Neural crest cell (in vitro differentiated cells): Measurements from ENCODE around the gene COL9A3. TPM values are rescaled to one million over a fixed set of nuclear protein-coding genes. Genes with fewer than 3 reads are reported as not detected.

Experiments used
- DNase-seq: peaks from one replicate; pipeline ENCODE4 v3.0.0; 2021; ENCODE audit warnings: low read depth, mixed read lengths, low spot score
- H3K27ac Mint-ChIP-seq: one replicate; pipeline ENCODE4 v1.8.0; 2021; ENCODE audit warnings: mild to moderate bottlenecking, mixed read lengths; ENCODE audit not compliant: unreplicated experiment
- H3K27me3 Mint-ChIP-seq: 2 replicates; pipeline ENCODE4 v1.8.0; 2021; ENCODE audit warnings: low read depth, mild to moderate bottlenecking, mixed read lengths
- H3K36me3 Mint-ChIP-seq: 2 replicates; pipeline ENCODE4 v1.8.0; 2021; ENCODE audit warnings: low read depth, mild to moderate bottlenecking, mixed read lengths
- H3K4me1 Mint-ChIP-seq: 2 replicates; pipeline ENCODE4 v1.8.0; 2021; ENCODE audit warnings: mixed read lengths
- H3K4me3 Mint-ChIP-seq: one replicate; pipeline ENCODE4 v1.8.0; 2021; ENCODE audit warnings: mild to moderate bottlenecking, mixed read lengths
- H3K9me3 Mint-ChIP-seq: 2 replicates; pipeline ENCODE4 v1.8.0; 2021; ENCODE audit warnings: mixed read lengths
- CTCF ChIP-seq: fragments of 200-600 bp; sonication (generic); conservative IDR thresholded peaks from 2 replicates; pipeline ENCODE4 v1.5.0; 2021; ENCODE audit warnings: antibody characterized with exemption, mild to moderate bottlenecking
- total RNA-seq: library from RNA; stranded (reverse); gene quantifications from 2 replicates; pipeline ENCODE4 v1.2.1, GENCODE V29; 2021

Gene COL9A3
- total RNA-seq, 1 donor from 2014 or later: 4.6 TPM

- no peaks in the 10 kb centered on the region for H3K9me3 Mint-ChIP-seq
- H3K36me3 Mint-ChIP-seq: no peaks in the 10 kb centered on the region
- H3K4me1 Mint-ChIP-seq: peaks cover 16% of the 10 kb centered on the region
- H3K27ac Mint-ChIP-seq: no peak overlapping the region
- no peak for TF ChIP-seq CTCF
- no peak overlapping the region for H3K4me3 Mint-ChIP-seq
- no peaks in the 10 kb centered on the region for H3K27me3 Mint-ChIP-seq
- DNase-seq: no peak
Measured at GRCh38 chr20:62829231-62830230, 12.7 kb downstream of the COL9A3 start.

- TF ChIP-seq CTCF: no peak
- Mint-ChIP-seq H3K9me3 (no peaks in the 10 kb centered on the region), H3K27ac (no peak overlapping the region), H3K27me3 (no peaks in the 10 kb centered on the region), H3K4me1 (peaks cover 16% of the 10 kb centered on the region), H3K36me3 (no peaks in the 10 kb centered on the region), H3K4me3 (no peak overlapping the region)
- no peak for DNase-seq
Measured at GRCh38 chr20:62830251-62830650, 13.4 kb downstream of the COL9A3 start.

GRCh38 chr20:62830821-62831220, 14.0 kb downstream of the COL9A3 start:
- H3K4me1 Mint-ChIP-seq: peaks cover 16% of the 10 kb centered on the region
- no peaks in the 10 kb centered on the region for H3K36me3 Mint-ChIP-seq
- TF ChIP-seq CTCF: no peak
- no peaks in the 10 kb centered on the region for H3K27me3 Mint-ChIP-seq
- H3K27ac Mint-ChIP-seq: no peak overlapping the region
- H3K4me3 Mint-ChIP-seq: no peak overlapping the region
- H3K9me3 Mint-ChIP-seq: no peaks in the 10 kb centered on the region
- no peak for DNase-seq

- H3K27me3 Mint-ChIP-seq: no peaks in the 10 kb centered on the region
- TF ChIP-seq CTCF: no peak
- peaks cover 16% of the 10 kb centered on the region for H3K4me1 Mint-ChIP-seq
- H3K9me3 Mint-ChIP-seq: no peaks in the 10 kb centered on the region
- H3K36me3 Mint-ChIP-seq: no peaks in the 10 kb centered on the region
- no peak for DNase-seq
- H3K27ac Mint-ChIP-seq: no peak overlapping the region
- H3K4me3 Mint-ChIP-seq: no peak overlapping the region
Measured at GRCh38 chr20:62831361-62831788, 14.5 kb downstream of the COL9A3 start.

GRCh38 chr20:62831854-62832211, 15.0 kb downstream of the COL9A3 start:
- Mint-ChIP-seq H3K9me3 (no peaks in the 10 kb centered on the region), H3K36me3 (no peaks in the 10 kb centered on the region), H3K27ac (peak overlapping the region; percentile 43), H3K27me3 (no peaks in the 10 kb centered on the region), H3K4me1 (peaks cover 16% of the 10 kb centered on the region), H3K4me3 (no peak overlapping the region)
- TF ChIP-seq CTCF: no peak
- DNase-seq: no peak
